Activated CD8-positive, alpha-beta memory T cell treated with anti-CD3 and anti-CD28 coated beads, Interleukin-2, amount 10 ng/mL, durations not matched to agents 7 days and 5 days (primary cell): ENCODE measurements around the gene ULBP1. TPM values are rescaled to one million over a fixed set of nuclear protein-coding genes. Genes with fewer than 3 reads are reported as not detected.
"Not testable (repeated sequence)": the region's sequence is repeated elsewhere in the genome, so short reads cannot be mapped to it uniquely, and the experiment has no call there.

ENCODE experiments used
- ATAC-seq: fragments of 150-1000 bp; cut with Tn5 transposase; one replicate; pipeline ENCODE4 v1.10.0; 2021; ENCODE audit warnings: moderate library complexity
- CTCF ChIA-PET: fragments of 350-600 bp; sonication (Branson Sonifier 250); formaldehyde crosslinking; loops from one replicate; lab custom pipeline; 2021; ENCODE audit warnings: antibody characterized with exemption; lab: Charles Lee
- DNase-seq: peaks from one replicate; pipeline ENCODE4 v3.0.0-alpha.2; 2020
- H3K27ac Mint-ChIP-seq: one replicate; pipeline ENCODE4 v1.8.0; 2021; ENCODE audit warnings: mild to moderate bottlenecking, mixed read lengths
- H3K27me3 Mint-ChIP-seq: one replicate; pipeline ENCODE4 v1.8.0; 2021; ENCODE audit warnings: mixed read lengths
- H3K36me3 Mint-ChIP-seq: one replicate; pipeline ENCODE4 v1.8.0; 2021; ENCODE audit warnings: mild to moderate bottlenecking, mixed read lengths
- H3K4me1 Mint-ChIP-seq: one replicate; pipeline ENCODE4 v1.8.0; 2021; ENCODE audit warnings: mixed read lengths
- H3K4me3 Mint-ChIP-seq: one replicate; pipeline ENCODE4 v1.8.0; 2021; ENCODE audit warnings: mild to moderate bottlenecking, moderate library complexity, mixed read lengths
- H3K9me3 Mint-ChIP-seq: one replicate; pipeline ENCODE4 v1.8.0; 2022; ENCODE audit warnings: low read depth, mixed read lengths
- total RNA-seq, 2 experiments: library from RNA; stranded (reverse); gene quantifications; one replicate each; pipeline ENCODE4 v1.2.3, GENCODE V29; 2021

The ULBP1 gene
- total RNA-seq, 2 experiments from 2014 or later: 0.82 to 1.2 TPM

GRCh38 chr6:149974825-149975224 lies 11.1 kb downstream of the ULBP1 start:
- ATAC-seq (no peak), DNase-seq (peak; percentile 37)
- Mint-ChIP-seq H3K9me3 (no peaks in the 10 kb centered on the region), H3K27me3 (peaks cover 83% of the 10 kb centered on the region), H3K27ac (no peak overlapping the region), H3K4me1 (peaks cover 11% of the 10 kb centered on the region), H3K4me3 (no peak overlapping the region), H3K36me3 (no peaks in the 10 kb centered on the region)
- CTCF ChIA-PET: no interaction called here

DNA sequence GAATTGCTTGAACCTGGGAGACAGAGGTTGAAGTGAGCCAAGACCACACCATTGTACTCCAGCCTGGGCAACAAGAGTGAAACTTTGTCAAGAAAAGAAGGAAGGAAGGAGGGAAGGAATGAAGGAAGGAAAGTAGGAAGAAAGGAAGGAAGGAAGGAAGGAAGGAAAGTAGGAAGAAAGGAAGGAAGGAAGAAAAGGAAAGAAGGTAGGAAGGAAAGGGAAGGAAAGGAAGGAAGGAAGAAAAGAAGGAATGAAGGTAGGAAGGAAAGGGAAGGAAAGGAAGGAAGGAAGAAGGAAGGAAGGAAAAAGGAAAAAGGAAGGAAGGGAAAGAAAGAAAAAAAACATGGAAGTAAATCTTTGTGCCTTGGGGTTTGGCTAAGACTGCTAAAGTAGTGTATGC lies 11.7 kb downstream of the ULBP1 start:
- Mint-ChIP-seq H3K36me3 (no peaks in the 10 kb centered on the region), H3K9me3 (no peaks in the 10 kb centered on the region), H3K4me3 (no peak overlapping the region), H3K27me3 (peaks cover 80% of the 10 kb centered on the region), H3K27ac (no peak overlapping the region), H3K4me1 (peaks cover 11% of the 10 kb centered on the region)
- DNase-seq: no peak
- CTCF ChIA-PET: no interaction called here
- no peak for ATAC-seq

- Mint-ChIP-seq H3K4me3 (no peak overlapping the region), H3K4me1 (peaks cover 18% of the 10 kb centered on the region), H3K9me3 (no peaks in the 10 kb centered on the region), H3K36me3 (no peaks in the 10 kb centered on the region), H3K27ac (no peak overlapping the region), H3K27me3 (peaks cover 85% of the 10 kb centered on the region)
- DNase-seq (no peak), ATAC-seq (no peak)
- CTCF ChIA-PET: no interaction called here
Observed at GRCh38 chr6:149977221-149977620, 13.5 kb downstream of the ULBP1 start.

- H3K27me3 Mint-ChIP-seq: peaks cover 87% of the 10 kb centered on the region
- no peak overlapping the region for H3K27ac Mint-ChIP-seq
- no peaks in the 10 kb centered on the region for H3K9me3 Mint-ChIP-seq
- no peaks in the 10 kb centered on the region for H3K36me3 Mint-ChIP-seq
- H3K4me1 Mint-ChIP-seq: peaks cover 18% of the 10 kb centered on the region
- H3K4me3 Mint-ChIP-seq: no peak overlapping the region
- DNase-seq: no peak
- ATAC-seq: no peak
- CTCF ChIA-PET: interaction anchor here (1.4 kb wide), 1 partner anchor 29 kb away, joined by 4 read pairs; no protein-coding TSS in a partner anchor
Observed at GRCh38 chr6:149978610-149979009, 14.9 kb downstream of the ULBP1 start.

DNA sequence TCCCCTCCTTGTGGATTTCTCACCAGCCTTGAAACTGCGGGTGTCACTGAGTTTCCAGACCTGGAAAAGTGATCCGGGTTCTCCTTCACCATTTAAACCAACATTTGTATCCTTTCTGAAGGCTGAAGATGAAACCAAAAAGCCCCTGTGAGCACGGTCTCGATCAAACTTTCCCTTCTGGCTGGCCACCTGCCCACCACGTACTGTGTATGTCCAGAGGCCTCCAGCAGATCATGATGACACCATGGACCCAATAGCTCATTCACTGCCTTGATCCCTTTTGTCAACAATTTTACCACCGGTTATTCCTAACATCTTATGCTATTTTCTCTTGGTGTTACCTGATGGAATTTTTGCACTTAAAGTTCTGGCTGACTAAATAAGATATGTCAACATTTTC lies 15.6 kb downstream of the ULBP1 start:
- ATAC-seq (no peak), DNase-seq (no peak)
- Mint-ChIP-seq H3K36me3 (no peaks in the 10 kb centered on the region), H3K9me3 (no peaks in the 10 kb centered on the region), H3K4me3 (no peak overlapping the region), H3K27ac (no peak overlapping the region), H3K27me3 (peaks cover 83% of the 10 kb centered on the region), H3K4me1 (peaks cover 13% of the 10 kb centered on the region)
- CTCF ChIA-PET: interaction anchor here (1.4 kb wide), 1 partner anchor 28 kb away, joined by 4 read pairs; no protein-coding TSS in a partner anchor

DNA sequence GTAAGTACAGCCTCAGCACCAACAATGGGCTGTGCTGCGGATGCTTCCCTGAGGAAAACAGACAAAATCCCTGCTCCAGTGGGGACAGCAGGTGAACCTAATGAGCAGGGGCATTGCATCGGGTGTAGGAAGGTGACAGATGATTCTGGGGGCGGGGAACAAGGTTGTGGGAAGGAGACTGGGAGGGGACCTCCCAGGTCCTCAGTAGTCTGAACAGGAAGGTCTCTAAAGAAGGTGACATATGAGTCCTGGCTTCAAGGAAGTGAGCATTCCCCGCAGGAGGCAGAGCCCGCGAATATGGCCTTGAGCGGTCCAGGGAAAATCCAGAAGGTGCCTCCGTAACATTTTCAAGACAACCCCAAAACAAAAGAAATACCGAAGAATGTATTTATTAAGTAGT lies 19.4 kb downstream of the ULBP1 start:
- H3K4me3 Mint-ChIP-seq: no peak overlapping the region
- CTCF ChIA-PET: no interaction called here
- H3K9me3 Mint-ChIP-seq: peaks cover 2% of the 10 kb centered on the region
- peaks cover 82% of the 10 kb centered on the region for H3K27me3 Mint-ChIP-seq
- H3K4me1 Mint-ChIP-seq: peaks cover 7% of the 10 kb centered on the region
- DNase-seq (peak; percentile 25), ATAC-seq (no peak)
- H3K36me3 Mint-ChIP-seq: peaks cover 2% of the 10 kb centered on the region
- H3K27ac Mint-ChIP-seq: no peak overlapping the region

- H3K27me3 Mint-ChIP-seq: peaks cover 86% of the 10 kb centered on the region
- peaks cover 11% of the 10 kb centered on the region for H3K36me3 Mint-ChIP-seq
- peaks cover 6% of the 10 kb centered on the region for H3K9me3 Mint-ChIP-seq
- DNase-seq: no peak
- H3K4me1 Mint-ChIP-seq: peaks cover 19% of the 10 kb centered on the region
- H3K4me3 Mint-ChIP-seq: no peak overlapping the region
- CTCF ChIA-PET: interaction anchor here (1.3 kb wide), 1 partner anchor 25 kb away, joined by 6 read pairs; no protein-coding TSS in a partner anchor
- H3K27ac Mint-ChIP-seq: no peak overlapping the region
- no peak for ATAC-seq
Observed at GRCh38 chr6:149984773-149985172, 21.0 kb downstream of the ULBP1 start.

- peaks cover 89% of the 10 kb centered on the region for H3K27me3 Mint-ChIP-seq
- CTCF ChIA-PET: no interaction called here
- ATAC-seq (no peak), DNase-seq (peak; percentile 30)
- H3K4me1 Mint-ChIP-seq: peaks cover 26% of the 10 kb centered on the region
- H3K9me3 Mint-ChIP-seq: peaks cover 6% of the 10 kb centered on the region
- peaks cover 11% of the 10 kb centered on the region for H3K36me3 Mint-ChIP-seq
- H3K27ac Mint-ChIP-seq: no peak overlapping the region
- H3K4me3 Mint-ChIP-seq: no peak overlapping the region
Observed at GRCh38 chr6:149985481-149985937, 21.8 kb downstream of the ULBP1 start.

- no peak for DNase-seq
- H3K4me3 Mint-ChIP-seq: no peak overlapping the region
- H3K27me3 Mint-ChIP-seq: peaks cover 91% of the 10 kb centered on the region
- no peak overlapping the region for H3K27ac Mint-ChIP-seq
- no peak for ATAC-seq
- peaks cover 32% of the 10 kb centered on the region for H3K4me1 Mint-ChIP-seq
- CTCF ChIA-PET: no interaction called here
- H3K9me3 Mint-ChIP-seq: peaks cover 6% of the 10 kb centered on the region
- H3K36me3 Mint-ChIP-seq: peaks cover 11% of the 10 kb centered on the region
Observed at GRCh38 chr6:149987602-149988107, 23.9 kb downstream of the ULBP1 start.

GRCh38 chr6:149988550-149989346 lies 25.0 kb downstream of the ULBP1 start:
- H3K27me3 Mint-ChIP-seq: peaks cover 93% of the 10 kb centered on the region
- H3K4me1 Mint-ChIP-seq: peaks cover 32% of the 10 kb centered on the region
- H3K9me3 Mint-ChIP-seq: peaks cover 6% of the 10 kb centered on the region
- no peak overlapping the region for H3K4me3 Mint-ChIP-seq
- H3K36me3 Mint-ChIP-seq: peaks cover 11% of the 10 kb centered on the region
- no peak for ATAC-seq
- DNase-seq: peak; percentile 30
- CTCF ChIA-PET: interaction anchor here (4.4 kb wide), 1 partner anchor 28 kb away, joined by 23 read pairs; no protein-coding TSS in a partner anchor
- H3K27ac Mint-ChIP-seq: peak overlapping the region; percentile 54

- CTCF ChIA-PET: interaction anchor here (0.7 to 4.4 kb wide), 4 partner anchors 9 to 78 kb away, joined by 3 to 23 read pairs (median 8); partner anchors contain the start of gene ULBP3
- Mint-ChIP-seq H3K9me3 (peaks cover 6% of the 10 kb centered on the region), H3K4me3 (peak overlapping the region; percentile 68), H3K27ac (no peak overlapping the region), H3K36me3 (peaks cover 11% of the 10 kb centered on the region), H3K27me3 (peaks cover 92% of the 10 kb centered on the region), H3K4me1 (peaks cover 32% of the 10 kb centered on the region)
- DNase-seq: peak; percentile 35
- no peak for ATAC-seq
Observed at GRCh38 chr6:149990212-149990660, 26.5 kb downstream of the ULBP1 start.

- Mint-ChIP-seq H3K27ac (peak overlapping the region; percentile 4), H3K4me3 (peak overlapping the region; percentile 68), H3K9me3 (peaks cover 6% of the 10 kb centered on the region), H3K27me3 (peaks cover 92% of the 10 kb centered on the region), H3K36me3 (peaks cover 11% of the 10 kb centered on the region), H3K4me1 (peaks cover 32% of the 10 kb centered on the region)
- DNase-seq: peak; percentile 54
- ATAC-seq: peak; percentile 62
- CTCF ChIA-PET: interaction anchor here (0.7 to 4.4 kb wide), 5 partner anchors 12 to 78 kb away, joined by 3 to 23 read pairs (median 4); partner anchors contain the start of gene ULBP3
Observed at GRCh38 chr6:149990661-149991471, 27.1 kb downstream of the ULBP1 start.

GRCh38 chr6:149991472-149991795 lies 27.7 kb downstream of the ULBP1 start:
- peak overlapping the region; percentile 68 for H3K4me3 Mint-ChIP-seq
- DNase-seq (peak; percentile 55), ATAC-seq (peak; percentile 78)
- H3K4me1 Mint-ChIP-seq: peaks cover 32% of the 10 kb centered on the region
- peaks cover 92% of the 10 kb centered on the region for H3K27me3 Mint-ChIP-seq
- H3K27ac Mint-ChIP-seq: peak overlapping the region; percentile 4
- CTCF ChIA-PET: interaction anchor here (0.7 to 4.4 kb wide), 5 partner anchors 12 to 77 kb away, joined by 3 to 23 read pairs (median 4); partner anchors contain the start of gene ULBP3
- H3K36me3 Mint-ChIP-seq: peaks cover 11% of the 10 kb centered on the region
- not testable (repeated sequence) for H3K9me3 Mint-ChIP-seq
